ENCODE results near the gene NECAB3.
"Not testable (repeated sequence)": the region's sequence is repeated elsewhere in the genome, so short reads cannot be mapped to it uniquely, and the experiment has no call there.

Gene NECAB3, protein sequence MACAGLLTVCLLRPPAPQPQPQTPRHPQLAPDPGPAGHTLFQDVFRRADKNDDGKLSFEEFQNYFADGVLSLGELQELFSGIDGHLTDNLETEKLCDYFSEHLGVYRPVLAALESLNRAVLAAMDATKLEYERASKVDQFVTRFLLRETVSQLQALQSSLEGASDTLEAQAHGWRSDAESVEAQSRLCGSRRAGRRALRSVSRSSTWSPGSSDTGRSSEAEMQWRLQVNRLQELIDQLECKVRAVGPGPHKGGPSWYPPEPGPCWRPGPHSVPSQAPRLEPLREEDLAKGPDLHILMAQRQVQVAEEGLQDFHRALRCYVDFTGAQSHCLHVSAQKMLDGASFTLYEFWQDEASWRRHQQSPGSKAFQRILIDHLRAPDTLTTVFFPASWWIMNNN

GRCh38 chr20:33674294-33675135 lies at the start of gene NECAB3:
Gene NECAB3, minus strand, starts transcription at chr20:33674428. Its CDS starts 76 bp downstream, at chr20:33674352.
- DNase-seq (ENCODE audit: low read depth in 3 of 3, low spot score in 1 of 3): peak in 1 of 3 donors; percentile 53

DNA sequence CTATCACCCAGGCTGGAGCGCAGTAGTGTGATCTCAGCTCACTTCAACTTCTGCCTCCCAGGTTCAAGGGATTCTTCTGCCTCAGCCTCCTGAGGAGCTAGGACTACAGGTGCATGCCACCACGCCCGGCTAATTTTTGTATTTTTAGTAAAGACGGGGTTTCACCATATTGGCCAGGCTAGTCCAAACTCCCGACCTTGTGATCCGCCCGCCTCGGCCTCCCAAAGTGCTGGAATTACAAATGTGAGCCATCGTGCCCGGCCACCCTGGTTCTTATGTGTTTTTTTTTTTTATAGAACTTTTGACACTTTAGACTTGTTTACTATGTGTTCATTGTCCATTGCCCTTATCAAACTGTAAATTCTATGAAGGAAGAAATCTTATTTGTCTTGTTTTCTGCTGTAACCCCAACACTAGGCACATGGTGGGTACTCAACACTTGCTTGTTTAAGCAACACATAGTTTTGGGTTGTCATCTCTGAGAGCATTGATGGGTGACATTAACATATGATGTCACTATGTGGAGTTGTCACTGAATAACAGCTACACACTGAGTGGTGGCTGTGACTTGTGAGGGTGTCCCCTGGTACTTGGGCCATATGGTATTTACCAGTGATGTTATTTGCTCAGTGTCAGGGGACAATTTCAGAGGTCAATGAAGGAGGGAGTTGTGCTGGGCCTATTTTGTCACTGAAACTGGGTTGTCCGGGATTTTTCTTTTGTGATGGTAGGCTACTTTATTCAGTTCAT lies 47.3 kb upstream of the NECAB3 start:
- DNase-seq (ENCODE audit: low read depth in 3 of 3, low spot score in 1 of 3): no peak

- peak; percentile 69 to 72 (median 70) for DNase-seq (ENCODE audit: low read depth in 3 of 3, low spot score in 1 of 3)
These were observed 45.9 kb upstream of the NECAB3 start, which contains the start of gene PXMP4 for GRCh38 chr20:33719989-33720709. Gene PXMP4, minus strand, starts transcription at chr20:33720310. Its CDS starts 103 bp downstream, at chr20:33720207.

GRCh38 chr20:33719277-33719988 lies 45.2 kb upstream of the NECAB3 start:
- no peak for DNase-seq (ENCODE audit: low read depth in 3 of 3, low spot score in 1 of 3)

DNA sequence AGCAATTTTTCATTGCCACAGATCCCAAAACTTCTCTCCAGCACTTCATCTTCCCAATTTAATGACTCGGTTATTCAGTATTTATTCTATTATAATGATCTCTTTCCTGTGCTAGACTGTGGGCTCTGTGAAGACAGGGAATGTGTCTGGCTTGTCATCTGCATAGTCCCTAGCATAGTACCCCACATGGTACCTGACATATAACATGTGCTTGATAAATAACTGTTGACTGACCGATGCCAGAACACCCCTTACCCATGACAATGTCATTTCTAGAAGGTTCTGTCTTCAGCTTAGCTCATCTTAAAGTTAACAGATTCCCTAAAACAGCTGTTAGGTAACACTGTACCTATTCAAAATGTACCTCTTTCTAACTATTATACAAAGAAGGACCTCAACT lies 42.3 kb upstream of the NECAB3 start:
- no peak for DNase-seq (ENCODE audit: low read depth in 3 of 3, low spot score in 1 of 3)

- DNase-seq (ENCODE audit: low read depth in 3 of 3, low spot score in 1 of 3): no peak
These were observed 39.7 kb upstream of the NECAB3 start for GRCh38 chr20:33713865-33714367.

DNA sequence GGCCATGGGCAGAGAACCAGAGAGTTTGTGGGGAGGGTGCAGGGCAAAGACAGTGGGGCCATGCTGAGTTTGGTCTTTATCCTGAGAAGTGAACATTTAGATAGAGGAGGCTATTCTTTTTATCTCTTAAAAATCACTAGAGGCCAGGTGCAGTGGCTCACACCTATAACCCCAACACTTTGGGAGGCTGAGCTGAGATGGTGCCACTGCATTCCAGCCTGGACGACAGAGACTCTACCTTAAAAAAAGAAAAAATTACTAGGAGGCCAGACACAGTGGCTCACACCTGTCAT lies 37.2 kb upstream of the NECAB3 start:
- no peak for DNase-seq (ENCODE audit: low read depth in 3 of 3, low spot score in 1 of 3)

DNA sequence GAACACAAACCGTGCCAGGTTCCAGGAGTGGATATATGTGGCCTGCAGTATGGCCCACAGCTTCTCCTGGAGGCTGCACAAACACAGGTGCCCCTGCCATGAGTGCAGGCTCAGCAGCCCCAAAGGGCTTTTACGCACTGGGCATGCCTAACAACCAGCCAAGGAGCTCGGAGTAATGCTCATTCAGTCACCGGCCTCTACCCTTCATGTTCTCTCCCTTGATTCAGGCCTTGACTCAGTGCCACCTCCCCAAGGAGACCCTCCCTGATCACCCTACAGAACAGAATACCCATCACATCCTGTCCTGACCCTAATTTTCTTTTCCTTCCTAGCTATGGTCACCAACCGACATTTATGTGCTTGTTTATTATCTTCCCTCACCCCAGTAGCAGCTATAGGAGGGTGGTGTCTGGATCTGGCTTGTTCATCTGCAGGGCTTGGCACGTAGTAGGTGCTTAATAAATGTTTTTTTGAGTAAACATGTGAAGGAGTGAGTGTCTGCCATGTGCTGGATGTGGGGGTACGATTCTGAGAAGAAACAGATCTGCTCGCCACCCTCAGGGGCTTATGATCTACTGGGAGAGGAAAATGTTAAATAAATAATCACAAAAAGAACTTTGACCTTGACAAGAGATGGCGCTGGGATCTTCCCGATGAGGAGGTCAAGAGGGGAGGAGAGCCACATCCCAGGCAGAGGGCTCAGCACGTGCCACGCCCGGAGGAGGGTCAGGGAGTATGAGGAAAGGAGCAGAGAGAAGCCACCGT lies 36.6 kb upstream of the NECAB3 start:
- no peak for DNase-seq (ENCODE audit: low read depth in 3 of 3, low spot score in 1 of 3)

DNA sequence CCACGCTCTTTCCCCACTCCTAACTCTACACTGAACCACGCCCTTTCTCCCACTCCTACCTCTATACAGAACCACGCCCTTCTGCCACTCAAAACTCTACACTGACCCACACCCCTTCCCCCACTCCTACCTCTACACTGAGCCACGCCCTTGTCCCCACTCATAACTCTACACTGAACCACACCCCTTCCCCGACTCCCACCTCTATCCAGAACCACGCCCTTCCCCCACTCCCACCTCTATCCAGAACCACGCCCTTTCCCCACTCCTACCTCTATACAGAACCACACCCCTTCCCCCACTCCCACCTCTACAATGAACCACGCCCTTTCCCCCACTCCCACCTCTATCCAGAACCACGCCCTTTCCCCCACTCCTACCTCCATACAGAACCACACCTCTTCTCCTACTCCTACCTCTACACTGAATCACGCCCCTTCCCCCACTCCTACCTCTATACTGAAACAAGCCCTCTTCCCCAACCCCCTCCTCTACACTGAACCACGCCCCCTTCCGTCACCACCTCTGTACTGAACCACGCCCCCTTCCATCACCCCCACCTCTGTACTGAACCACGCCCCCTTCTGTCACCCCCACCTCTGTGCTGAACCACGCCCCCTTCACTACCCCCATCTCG lies 35.8 kb upstream of the NECAB3 start:
- no peak for DNase-seq (ENCODE audit: low read depth in 3 of 3, low spot score in 1 of 3)

DNA sequence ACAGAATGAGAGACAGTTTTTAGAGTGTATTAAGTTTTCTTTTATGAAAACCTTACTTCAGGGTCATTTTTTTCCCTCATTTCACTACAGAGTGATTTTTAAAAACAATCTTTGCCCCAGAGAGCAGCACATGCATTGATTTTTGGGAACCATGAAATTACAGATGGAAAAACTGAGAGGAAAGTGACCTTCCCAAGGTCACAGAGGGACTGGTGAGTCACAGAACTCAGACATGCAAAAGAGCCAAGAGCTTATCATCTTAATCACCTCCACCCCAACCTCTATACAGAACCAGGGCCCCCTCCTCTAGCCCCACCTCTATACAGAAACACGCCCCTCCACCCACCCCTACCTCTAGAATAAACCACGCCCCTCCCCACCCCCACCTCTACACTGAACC lies 35.2 kb upstream of the NECAB3 start:
- no peak for DNase-seq (ENCODE audit: low read depth in 3 of 3, low spot score in 1 of 3)

DNA sequence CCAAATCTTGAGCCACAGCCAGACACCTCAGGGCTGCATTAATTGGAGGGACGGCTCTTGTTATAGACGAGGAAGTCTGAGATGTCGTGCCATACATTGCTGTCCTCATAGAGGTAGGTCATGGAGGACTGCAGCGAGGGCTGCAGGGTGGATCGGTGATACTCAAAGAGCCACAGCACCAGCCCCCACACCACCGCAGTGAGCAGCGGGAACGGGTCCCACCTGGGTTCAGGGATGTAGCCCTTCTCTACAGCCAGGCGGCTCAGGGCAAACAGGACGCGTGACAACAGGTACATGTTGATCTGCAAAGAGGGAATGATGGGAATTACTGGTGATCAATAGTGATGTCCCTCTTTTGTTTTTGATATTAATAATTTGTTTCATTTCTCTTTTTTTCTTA lies 33.4 kb upstream of the NECAB3 start:
- no peak for DNase-seq (ENCODE audit: low read depth in 3 of 3, low spot score in 1 of 3)

DNA sequence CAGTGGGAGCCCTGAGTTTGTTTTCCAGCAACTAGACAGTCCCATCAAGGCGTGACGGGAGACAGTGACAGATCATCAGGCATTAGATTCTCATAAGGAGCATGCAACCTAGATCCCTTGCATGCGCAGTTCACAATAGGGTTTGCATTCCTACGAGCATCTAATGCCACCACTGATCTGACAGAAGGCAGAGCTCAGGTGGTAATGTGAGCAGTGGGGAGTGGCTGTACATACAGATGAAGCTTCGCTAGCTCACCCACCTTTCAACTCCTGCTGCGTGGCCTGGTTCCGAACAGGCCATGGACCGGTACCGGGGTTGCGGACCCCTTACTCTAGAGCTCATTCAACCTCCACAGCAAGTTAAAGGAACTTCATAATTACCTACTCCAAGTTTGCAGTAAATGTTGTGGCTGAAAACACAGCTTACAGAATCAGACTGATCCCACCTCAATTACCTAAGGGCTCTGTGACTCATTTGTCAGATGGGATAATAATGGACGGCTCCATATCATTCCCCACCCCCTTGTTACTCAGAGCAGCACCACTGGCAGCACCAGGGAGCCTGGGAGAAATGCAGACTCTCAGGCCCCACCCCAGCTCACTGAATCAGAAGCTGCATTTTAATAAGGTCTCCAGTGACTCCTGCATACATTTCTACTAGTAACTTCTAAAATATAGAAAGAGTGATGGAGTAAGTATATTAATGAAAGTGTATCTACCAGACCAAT lies 30.1 kb upstream of the NECAB3 start:
- DNase-seq (ENCODE audit: low read depth in 3 of 3, low spot score in 1 of 3): no peak

- DNase-seq (ENCODE audit: low read depth in 3 of 3, low spot score in 1 of 3): no peak
These were observed 29.4 kb upstream of the NECAB3 start for GRCh38 chr20:33703498-33704137.

DNA sequence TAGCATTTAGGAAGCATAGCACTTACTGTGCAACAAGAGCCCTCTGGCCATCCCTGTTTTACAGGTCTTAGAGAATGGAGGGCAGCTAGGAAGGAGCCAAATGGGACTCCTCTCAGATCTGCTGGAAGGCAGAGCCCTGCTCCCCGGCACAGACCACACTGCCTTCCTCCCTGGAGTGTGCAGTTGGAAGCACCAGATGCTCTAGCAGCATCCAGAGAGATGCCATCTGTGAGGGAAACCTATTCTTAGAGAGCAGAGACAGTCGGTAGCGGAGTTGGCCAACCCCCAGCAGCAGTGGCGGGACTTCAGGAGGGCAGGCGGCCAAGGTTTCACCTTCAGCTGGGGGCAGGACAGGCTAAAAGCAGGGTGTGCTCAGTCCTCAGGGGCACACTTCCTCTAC lies 28.6 kb upstream of the NECAB3 start:
- DNase-seq (ENCODE audit: low read depth in 3 of 3, low spot score in 1 of 3): no peak

DNA sequence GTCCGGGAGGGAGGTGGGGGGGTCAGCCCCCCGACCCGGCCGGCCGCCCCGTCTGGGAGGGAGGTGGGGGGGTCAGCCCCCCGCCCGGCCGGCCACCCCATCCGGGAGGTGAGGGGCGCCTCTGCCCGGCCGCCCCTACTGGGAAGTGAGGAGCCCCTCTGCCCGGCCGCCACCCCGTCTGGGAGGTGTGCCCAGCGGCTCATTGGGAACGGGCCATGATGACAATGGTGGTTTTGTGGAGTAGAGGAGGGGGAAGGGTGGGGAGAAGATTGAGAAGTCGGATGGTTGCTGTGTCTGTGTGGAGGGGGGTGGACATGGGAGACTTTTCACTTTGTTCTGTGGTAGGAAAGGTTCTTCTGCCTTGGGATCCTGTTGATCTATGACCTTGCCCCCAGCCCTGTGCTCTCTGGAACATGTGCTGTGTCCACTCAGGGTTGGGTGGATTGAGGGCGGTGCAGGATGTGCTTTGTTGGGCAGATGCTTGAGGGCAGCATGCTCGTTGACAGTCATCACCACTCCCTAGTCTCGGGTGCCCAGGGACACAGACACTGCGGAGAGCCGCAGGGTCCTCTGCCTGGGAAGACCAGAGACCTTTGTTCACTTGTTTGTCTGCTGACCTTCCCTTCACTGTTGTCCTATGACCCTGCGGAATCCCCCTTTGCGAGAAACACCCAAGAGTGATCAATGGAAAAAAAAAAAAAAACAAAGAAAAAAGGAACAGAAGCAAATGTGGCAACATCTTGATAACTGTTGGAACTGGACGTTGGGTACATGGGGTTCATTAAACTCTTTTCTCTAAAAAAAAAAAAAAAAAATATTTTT lies 27.6 kb upstream of the NECAB3 start:
- no peak for DNase-seq (ENCODE audit: low read depth in 3 of 3, low spot score in 1 of 3)

DNA sequence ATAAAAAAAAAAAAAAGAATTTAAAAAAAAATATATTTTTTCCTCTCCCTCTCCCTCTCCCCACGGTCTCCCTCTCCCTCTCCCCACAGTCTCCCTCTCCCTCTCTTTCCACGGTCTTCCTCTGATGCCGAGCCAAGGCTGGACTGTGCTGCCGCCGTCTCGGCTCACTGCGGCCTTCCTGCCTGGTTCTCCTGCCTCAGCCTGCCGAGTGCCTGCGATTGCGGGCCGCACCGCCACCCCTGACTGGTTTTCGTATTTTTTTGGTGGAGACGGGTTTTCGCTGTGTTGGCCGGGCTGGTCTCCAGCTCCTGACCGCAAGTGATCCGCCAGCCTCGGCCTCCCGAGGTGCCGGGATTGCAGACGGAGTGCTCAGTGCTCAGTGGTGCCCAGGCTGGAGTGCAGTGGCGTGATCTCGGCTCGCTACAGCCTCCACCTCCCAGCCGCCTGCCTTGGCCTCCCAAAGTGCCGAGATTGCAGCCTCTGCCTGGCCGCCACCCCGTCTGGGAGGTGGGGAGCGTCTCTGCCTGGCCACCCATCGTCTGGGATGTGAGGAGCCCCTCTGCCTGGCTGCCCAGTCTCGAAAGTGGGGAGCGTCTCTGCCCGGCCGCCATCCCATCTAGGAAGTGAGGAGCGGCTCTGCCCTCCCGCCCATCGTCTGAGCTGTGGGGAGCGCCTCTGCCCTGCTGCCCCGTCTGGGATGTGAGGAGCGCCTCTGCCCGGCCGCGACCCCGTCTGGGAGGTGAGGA lies 26.6 kb upstream of the NECAB3 start:
- not testable (repeated sequence) for DNase-seq (ENCODE audit: low read depth in 3 of 3, low spot score in 1 of 3)
